ENCODE measurements around the gene ATP6V1B1.
"Not testable (repeated sequence)": the region's sequence is repeated elsewhere in the genome, so short reads cannot be mapped to it uniquely, and the experiment has no call there.

The ATP6V1B1 gene

GRCh38 chr2:71008342-71008741, 72.6 kb downstream of the ATP6V1B1 start:
- no peak for DNase-seq (ENCODE audit: low read depth)

GRCh38 chr2:71011786-71012185, 76.1 kb downstream of the ATP6V1B1 start:
- DNase-seq (ENCODE audit: low read depth): not testable (repeated sequence)

Measured in CMK (cell line).